ENCODE measurements around the gene SMCO1. TPM values are rescaled to one million over a fixed set of nuclear protein-coding genes. Genes with fewer than 3 reads are reported as not detected.
"Not testable (repeated sequence)": the region's sequence is repeated elsewhere in the genome, so short reads cannot be mapped to it uniquely, and the experiment has no call there.

SMCO1 gene
- total RNA-seq, 6 donors from 2014 or later: not detected

DNA sequence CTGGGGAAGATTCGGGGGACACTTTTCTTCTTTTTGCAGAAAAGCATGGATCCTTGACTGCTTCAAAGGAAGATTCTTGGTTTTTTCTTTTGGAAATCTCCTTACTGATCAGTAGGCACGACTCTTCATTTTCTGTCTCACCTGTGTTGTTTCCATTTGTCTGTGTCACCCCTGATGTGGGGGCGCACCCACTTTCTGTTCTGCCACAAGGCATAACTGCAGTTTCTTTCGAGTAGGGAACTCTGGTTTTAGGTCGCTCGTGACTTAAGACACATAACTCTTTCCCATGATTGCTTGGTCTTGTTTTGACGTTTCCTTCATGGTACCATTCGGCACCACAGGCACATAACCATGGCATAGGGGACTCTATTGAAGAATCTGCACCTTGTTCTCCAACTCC, 42.9 kb downstream of the SMCO1 start:
- Histone ChIP-seq H3K9me3 (no peaks in the 10 kb centered on the region), H3K27me3 (no peaks in the 10 kb centered on the region), H3K4me1 (peaks cover 0 to 4% (median 0%) of the 10 kb centered on the region in 4 donors), H3K27ac (no peak overlapping the region), H3K36me3 (peaks cover 15 to 68% (median 39%) of the 10 kb centered on the region in 4 donors), H3K4me3 (no peak overlapping the region)
- no peak for ATAC-seq (ENCODE audit: low FRiP score in 2 of 2)
- no peak for DNase-seq
- WGBS, 2 donors: 92 to 96% methylated on average over 8 of the region's 8 CpGs
- TF ChIP-seq, protein P1, sequence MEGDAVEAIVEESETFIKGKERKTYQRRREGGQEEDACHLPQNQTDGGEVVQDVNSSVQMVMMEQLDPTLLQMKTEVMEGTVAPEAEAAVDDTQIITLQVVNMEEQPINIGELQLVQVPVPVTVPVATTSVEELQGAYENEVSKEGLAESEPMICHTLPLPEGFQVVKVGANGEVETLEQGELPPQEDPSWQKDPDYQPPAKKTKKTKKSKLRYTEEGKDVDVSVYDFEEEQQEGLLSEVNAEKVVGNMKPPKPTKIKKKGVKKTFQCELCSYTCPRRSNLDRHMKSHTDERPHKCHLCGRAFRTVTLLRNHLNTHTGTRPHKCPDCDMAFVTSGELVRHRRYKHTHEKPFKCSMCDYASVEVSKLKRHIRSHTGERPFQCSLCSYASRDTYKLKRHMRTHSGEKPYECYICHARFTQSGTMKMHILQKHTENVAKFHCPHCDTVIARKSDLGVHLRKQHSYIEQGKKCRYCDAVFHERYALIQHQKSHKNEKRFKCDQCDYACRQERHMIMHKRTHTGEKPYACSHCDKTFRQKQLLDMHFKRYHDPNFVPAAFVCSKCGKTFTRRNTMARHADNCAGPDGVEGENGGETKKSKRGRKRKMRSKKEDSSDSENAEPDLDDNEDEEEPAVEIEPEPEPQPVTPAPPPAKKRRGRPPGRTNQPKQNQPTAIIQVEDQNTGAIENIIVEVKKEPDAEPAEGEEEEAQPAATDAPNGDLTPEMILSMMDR (IDR thresholded peaks at IDR 0.05): no peak
- TF ChIP-seq POLR2AphosphoS5 (IDR thresholded peaks at IDR 0.05): no peak
- TF ChIP-seq EP300 (IDR thresholded peaks at IDR 0.05): no peak
- TF ChIP-seq POLR2A (IDR thresholded peaks at IDR 0.05): no peak

DNA sequence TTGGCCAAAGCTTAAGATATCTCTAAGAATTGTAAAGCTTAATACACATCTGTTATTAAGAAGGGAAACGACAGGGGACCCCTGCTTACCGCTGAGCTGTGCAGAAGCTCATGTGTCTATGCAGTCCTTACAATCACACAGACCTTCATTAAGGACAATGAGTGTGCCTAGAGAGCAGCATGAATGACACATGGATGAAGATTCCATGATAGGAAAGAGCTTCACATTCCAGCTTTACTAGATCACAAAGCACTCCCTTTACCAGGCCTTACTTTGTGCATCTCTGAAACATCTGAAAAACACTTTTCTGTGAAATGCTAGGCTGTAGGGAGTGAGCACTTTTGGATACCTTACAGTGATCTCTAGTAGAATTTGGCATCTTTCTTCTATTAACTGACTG, 43.6 kb downstream of the SMCO1 start:
- Histone ChIP-seq H3K27me3 (no peaks in the 10 kb centered on the region), H3K9me3 (no peaks in the 10 kb centered on the region), H3K36me3 (peaks cover 10 to 64% (median 39%) of the 10 kb centered on the region in 4 donors), H3K27ac (no peak overlapping the region), H3K4me1 (peaks cover 0 to 4% (median 0%) of the 10 kb centered on the region in 4 donors), H3K4me3 (no peak overlapping the region)
- 85 to 89% methylated on average over 2 of the region's 2 CpGs for WGBS, 2 donors
- TF ChIP-seq, protein P1 (IDR thresholded peaks at IDR 0.05): no peak
- TF ChIP-seq POLR2AphosphoS5 (IDR thresholded peaks at IDR 0.05) (no peak), POLR2A (IDR thresholded peaks at IDR 0.05) (no peak), EP300 (IDR thresholded peaks at IDR 0.05) (no peak)
- DNase-seq (no peak), ATAC-seq (ENCODE audit: low FRiP score in 2 of 2) (no peak)

DNA sequence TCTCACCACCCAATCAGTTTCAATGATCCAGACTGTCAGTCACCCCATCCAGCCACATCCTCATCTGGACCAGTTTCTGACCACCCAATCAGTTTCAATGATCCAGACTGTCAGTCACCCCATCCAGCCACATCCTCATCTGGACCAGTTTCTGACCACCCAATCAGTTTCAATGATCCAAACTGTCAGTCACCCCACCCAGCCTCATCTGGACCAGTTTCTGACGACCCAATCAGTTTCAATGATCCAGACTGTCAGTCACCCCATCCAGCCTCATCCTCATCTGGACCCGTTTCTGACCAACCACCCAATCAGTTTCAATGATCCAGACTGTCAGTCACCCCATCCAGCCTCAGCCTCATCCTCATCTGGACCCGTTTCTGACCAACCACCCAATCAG, 45.0 kb downstream of the SMCO1 start:
- not testable (repeated sequence) for H3K27me3 ChIP-seq

DNA sequence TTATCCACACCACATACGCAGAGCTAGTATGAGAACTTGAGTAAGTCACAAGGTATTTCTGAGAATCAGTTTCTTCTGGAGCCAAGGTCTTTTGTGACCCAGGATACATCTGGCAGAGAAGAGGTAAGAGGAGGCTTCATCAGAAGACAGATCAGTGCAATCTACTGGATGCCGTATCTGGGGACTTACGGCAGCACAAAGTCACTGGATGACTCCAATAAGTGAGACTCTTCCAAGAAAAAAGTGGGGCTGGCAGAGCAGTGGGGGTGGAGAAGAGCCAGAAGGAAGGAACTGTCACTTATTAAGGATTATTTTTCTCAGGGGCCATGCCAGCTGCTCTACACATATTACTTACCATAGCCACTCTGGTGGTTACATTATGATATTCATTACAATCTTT, 51.3 kb downstream of the SMCO1 start:
- H3K4me1 ChIP-seq: no peaks in the 10 kb centered on the region
- no peaks in the 10 kb centered on the region for H3K27me3 ChIP-seq
- DNase-seq: no peak
- no peaks in the 10 kb centered on the region for H3K9me3 ChIP-seq
- peaks cover 0 to 7% (median 3%) of the 10 kb centered on the region in 4 donors for H3K36me3 ChIP-seq
- ATAC-seq (ENCODE audit: low FRiP score in 2 of 2): no peak
- WGBS, 2 donors: 98 to 99% methylated on average over 3 of the region's 3 CpGs
- no peak overlapping the region for H3K4me3 ChIP-seq
- TF ChIP-seq, protein P1 (IDR thresholded peaks at IDR 0.05): no peak
- TF ChIP-seq POLR2AphosphoS5 (IDR thresholded peaks at IDR 0.05) (no peak), POLR2A (IDR thresholded peaks at IDR 0.05) (no peak), EP300 (IDR thresholded peaks at IDR 0.05) (no peak)
- H3K27ac ChIP-seq: no peak overlapping the region

More for the DNA sequence above, 45.0 kb downstream of the SMCO1 start:
- H3K27ac ChIP-seq; H3K4me3 ChIP-seq; ATAC-seq (ENCODE audit: low FRiP score in 2 of 2); DNase-seq; H3K9me3 ChIP-seq; H3K4me1 ChIP-seq: not testable (repeated sequence)
- H3K36me3 ChIP-seq: peaks cover 10 to 56% (median 35%) of the 10 kb centered on the region in 4 donors
- 96 to 100% methylated on average over 3 of the region's 3 CpGs for WGBS, 2 donors

DNA sequence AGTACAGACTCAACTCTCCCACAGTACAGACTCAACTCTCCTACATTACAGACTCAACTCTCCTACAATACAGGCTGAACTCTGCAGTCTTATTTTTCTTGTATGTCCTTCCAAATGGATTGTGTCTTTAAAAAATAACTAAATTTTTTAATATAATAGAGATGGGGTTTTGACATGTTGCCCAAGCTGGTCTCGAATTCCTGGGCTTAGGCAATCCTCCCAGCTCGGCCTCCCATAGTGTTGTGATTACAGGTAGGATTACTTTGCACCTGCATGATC, 51.7 kb downstream of the SMCO1 start:
- Histone ChIP-seq H3K9me3 (no peaks in the 10 kb centered on the region), H3K4me1 (no peaks in the 10 kb centered on the region), H3K27ac (no peak overlapping the region), H3K27me3 (no peaks in the 10 kb centered on the region), H3K36me3 (peaks cover 0 to 7% (median 3%) of the 10 kb centered on the region in 4 donors), H3K4me3 (no peak overlapping the region)
- DNase-seq: no peak
- ATAC-seq (ENCODE audit: low FRiP score in 2 of 2): no peak
- 98 to 100% methylated on average over 2 of the region's 2 CpGs for WGBS, 2 donors
- TF ChIP-seq, protein P1 (IDR thresholded peaks at IDR 0.05): no peak
- TF ChIP-seq POLR2AphosphoS5 (IDR thresholded peaks at IDR 0.05) (no peak), POLR2A (IDR thresholded peaks at IDR 0.05) (no peak), EP300 (IDR thresholded peaks at IDR 0.05) (no peak)

DNA sequence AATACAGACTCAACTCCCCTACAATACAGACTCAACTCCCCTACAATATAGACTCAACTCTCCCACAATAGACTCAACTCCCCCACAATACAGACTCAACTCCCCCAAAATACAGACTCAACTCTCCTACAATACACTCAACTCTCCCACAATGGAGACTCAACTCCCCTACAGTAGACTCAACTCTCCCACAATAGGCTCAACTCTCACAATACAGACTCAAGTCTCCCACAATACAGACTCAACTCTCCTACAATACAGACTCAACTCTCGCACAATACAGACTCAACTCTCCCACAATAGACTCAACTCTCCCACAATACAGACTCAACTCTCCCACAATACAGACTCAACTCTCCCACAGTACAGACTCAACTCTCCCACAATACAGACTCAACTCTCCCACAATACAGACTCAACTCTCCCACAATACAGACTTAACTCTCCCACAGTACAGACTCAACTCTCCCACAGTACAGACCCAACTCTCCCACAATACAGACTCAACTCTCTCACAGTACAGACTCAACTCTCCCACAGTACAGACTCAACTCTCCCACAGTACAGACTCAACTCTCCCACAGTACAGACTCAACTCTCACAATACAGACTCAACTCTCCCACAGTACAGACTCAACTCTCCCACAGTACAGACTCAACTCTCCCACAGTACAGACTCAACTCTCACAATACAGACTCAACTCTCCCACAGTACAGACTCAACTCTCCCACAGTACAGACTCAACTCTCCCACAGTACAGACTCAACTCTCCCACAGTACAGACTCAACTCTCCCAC, 52.3 kb downstream of the SMCO1 start:
- not testable (repeated sequence) for ATAC-seq (ENCODE audit: low FRiP score in 2 of 2); H3K4me1 ChIP-seq; DNase-seq; H3K27ac ChIP-seq; H3K9me3 ChIP-seq; H3K4me3 ChIP-seq; H3K27me3 ChIP-seq; H3K36me3 ChIP-seq
- WGBS, 2 donors: 89 to 95% methylated on average over 1 of the region's 1 CpG

Data from upper lobe of left lung (tissue), 6 donors.